CD8-positive, alpha-beta memory T cell (primary cell): ENCODE measurements around the gene DYNLT2B. TPM values are rescaled to one million over a fixed set of nuclear protein-coding genes. Genes with fewer than 3 reads are reported as not detected.

ENCODE experiments used
- CTCF ChIA-PET: fragments of 350-600 bp; sonication (Branson Sonifier 250); formaldehyde crosslinking; loops from one replicate; lab custom pipeline; 2021; ENCODE audit warnings: antibody characterized with exemption; lab: Charles Lee
- POLR2A ChIA-PET: fragments of 350-600 bp; sonication (Branson Sonifier 250); formaldehyde crosslinking; loops from one replicate; lab custom pipeline; 2021; ENCODE audit warnings: antibody characterized with exemption; lab: Charles Lee
- DNase-seq, 5 donors: peaks; one replicate each; pipeline versions ENCODE4 v3.0.0 to v3.0.0-alpha.2; 2020 to 2022; ENCODE audit warnings: mixed read lengths in 1 of 5
- H3K27ac ChIP-seq: one replicate; pipeline ENCODE4 v1.7.0; 2013; ENCODE audit warnings: low read depth, mild to moderate bottlenecking, low read length, moderate library complexity
- H3K27me3 ChIP-seq: 2 replicates; pipeline ENCODE4 v1.7.0; 2013; ENCODE audit warnings: low read length, mild to moderate bottlenecking; ENCODE audit not compliant: insufficient read depth, poor library complexity, severe bottlenecking
- H3K36me3 ChIP-seq: 2 replicates; pipeline ENCODE4 v1.7.0; 2013; ENCODE audit warnings: mild to moderate bottlenecking, low read length, moderate library complexity; ENCODE audit not compliant: insufficient read depth
- H3K4me1 ChIP-seq: 2 replicates; pipeline ENCODE4 v1.7.0; 2013; ENCODE audit warnings: mild to moderate bottlenecking, low read length, moderate library complexity; ENCODE audit not compliant: insufficient read depth
- H3K4me3 ChIP-seq: 2 replicates; pipeline ENCODE4 v1.7.0; 2013; ENCODE audit warnings: mild to moderate bottlenecking, low read length
- H3K9me3 ChIP-seq: 2 replicates; pipeline ENCODE4 v1.7.0; 2013; ENCODE audit warnings: mild to moderate bottlenecking, low read length
- H3K27ac Mint-ChIP-seq, 8 donors: one replicate each; pipeline ENCODE4 v1.8.0; 2020 to 2021; ENCODE audit warnings: mixed read lengths in 8 of 8, mild to moderate bottlenecking in 6 of 8, inconsistent platforms in 3 of 8, moderate library complexity in 3 of 8
- H3K27me3 Mint-ChIP-seq, 2 donors: one replicate each; pipeline ENCODE4 v1.8.0; 2020 to 2021; ENCODE audit warnings: mixed read lengths in 2 of 2, mild to moderate bottlenecking in 1 of 2, moderate library complexity in 1 of 2
- H3K36me3 Mint-ChIP-seq, 3 donors: one replicate each; pipeline ENCODE4 v1.8.0; 2020 to 2021; ENCODE audit warnings: mixed read lengths in 3 of 3, inconsistent platforms in 1 of 3, mild to moderate bottlenecking in 1 of 3
- H3K4me1 Mint-ChIP-seq, 3 donors: one replicate each; pipeline ENCODE4 v1.8.0; 2020 to 2021; ENCODE audit warnings: mixed read lengths in 3 of 3, inconsistent platforms in 1 of 3, mild to moderate bottlenecking in 1 of 3
- H3K4me3 Mint-ChIP-seq, 7 donors: one replicate each; pipeline ENCODE4 v1.8.0; 2020 to 2021; ENCODE audit warnings: mixed read lengths in 7 of 7, mild to moderate bottlenecking in 6 of 7, moderate library complexity in 4 of 7, inconsistent platforms in 2 of 7
- H3K9me3 Mint-ChIP-seq, 5 donors: one replicate each; pipeline ENCODE4 v1.8.0; 2020 to 2022; ENCODE audit warnings: mixed read lengths in 5 of 5, mild to moderate bottlenecking in 3 of 5, moderate library complexity in 2 of 5, inconsistent platforms in 1 of 5
- polyA plus RNA-seq: library from polyadenylated mRNA; unstranded; fragments of 300-500 nt; fragmentation: Illumina TruSeq; gene quantifications from one replicate; pipeline ENCODE4 v1.2.3, GENCODE V29; 2021
- total RNA-seq, 2 experiments: library from RNA; stranded (reverse); gene quantifications; one replicate each; pipeline ENCODE4 v1.2.3, GENCODE V29; 2021

The DYNLT2B gene
- total and polyA plus RNA-seq, 3 experiments from 2014 or later = 8.6 to 10.9 (median 10.7) TPM

DNA sequence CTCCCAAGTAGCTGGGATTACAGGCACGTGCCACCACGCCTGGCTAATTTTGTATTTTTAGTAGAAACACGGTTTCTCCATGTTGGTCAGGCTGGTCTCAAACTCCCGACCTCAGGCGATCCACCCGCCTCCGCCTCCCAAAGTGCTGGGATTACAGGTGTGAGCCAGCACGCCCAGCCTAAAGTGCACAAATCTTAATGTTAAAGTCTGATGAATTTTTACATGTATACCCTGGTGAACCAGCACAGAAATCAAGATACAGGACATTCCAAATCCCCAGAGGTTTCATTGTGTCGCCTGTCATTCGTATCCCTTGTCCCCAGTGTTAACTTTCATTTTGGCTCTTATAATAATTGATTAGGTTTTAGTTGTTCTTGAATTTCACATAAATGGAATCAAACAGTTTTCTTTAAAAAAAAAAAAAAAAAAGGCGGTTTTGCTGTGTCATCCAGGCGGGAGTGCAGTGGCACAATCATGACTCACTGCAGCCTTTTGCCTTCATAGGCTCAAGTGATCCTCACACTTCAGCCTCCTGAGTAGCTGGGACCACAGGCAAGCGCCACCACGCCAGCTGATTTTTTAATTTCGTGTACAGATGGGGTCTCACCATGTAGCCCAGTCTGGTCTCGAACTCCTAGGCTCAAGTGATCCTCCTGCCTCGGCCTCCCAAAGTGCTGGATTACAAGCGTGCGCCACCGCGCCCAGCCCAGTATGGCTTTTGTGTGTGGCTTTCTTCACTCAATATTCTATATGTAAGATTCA lies 21.6 kb upstream of the DYNLT2B start:
- Histone ChIP-seq H3K27ac (peak overlapping the region; percentile 38), H3K4me1 (no peaks in the 10 kb centered on the region), H3K9me3 (no peaks in the 10 kb centered on the region), H3K4me3 (no peak overlapping the region), H3K27me3 (no peaks in the 10 kb centered on the region), H3K36me3 (no peaks in the 10 kb centered on the region)
- H3K4me3 Mint-ChIP-seq = no peak overlapping the region
- no peaks in the 10 kb centered on the region for H3K9me3 Mint-ChIP-seq
- CTCF ChIA-PET = no interaction called here
- H3K27ac Mint-ChIP-seq = peak overlapping the region in 1 of 8 donors; percentile 36
- peaks cover 0 to 3% of the 10 kb centered on the region in 2 donors for H3K27me3 Mint-ChIP-seq
- POLR2A ChIA-PET = interaction anchor here (0.7 kb wide), 1 partner anchor 13 kb away, joined by 7 read pairs; no protein-coding TSS in a partner anchor
- peaks cover 0 to 2% (median 0%) of the 10 kb centered on the region in 3 donors for H3K4me1 Mint-ChIP-seq
- H3K36me3 Mint-ChIP-seq = no peaks in the 10 kb centered on the region
- DNase-seq = no peak

DNA sequence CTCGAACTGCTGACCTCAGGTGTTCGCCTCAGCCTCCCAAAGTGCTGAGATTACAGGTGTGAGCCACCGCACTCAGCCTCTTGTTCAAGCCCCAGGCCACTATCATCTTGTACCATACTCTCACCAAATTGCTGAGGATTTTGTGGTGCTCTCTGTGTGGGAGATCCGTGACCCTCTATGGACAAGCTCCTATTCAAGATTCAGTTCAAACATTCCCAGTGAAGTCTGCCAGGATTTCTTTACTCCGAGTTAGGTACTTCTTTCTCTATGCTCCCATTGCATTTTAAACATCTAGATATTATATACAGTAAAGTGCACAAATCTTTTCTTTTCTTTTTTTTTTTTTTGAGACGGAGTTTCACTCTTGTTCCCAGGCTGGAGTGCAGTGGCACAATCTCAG lies 21.0 kb upstream of the DYNLT2B start:
- Mint-ChIP-seq H3K36me3 (no peaks in the 10 kb centered on the region), H3K27me3 (peaks cover 0 to 1% of the 10 kb centered on the region in 2 donors), H3K9me3 (no peaks in the 10 kb centered on the region), H3K27ac (no peak overlapping the region), H3K4me3 (no peak overlapping the region), H3K4me1 (no peaks in the 10 kb centered on the region)
- ChIA-PET POLR2A (no interaction called here), CTCF (interaction anchor here (0.7 kb wide), 1 partner anchor 469 kb away, joined by 3 read pairs; no protein-coding TSS in a partner anchor)
- H3K4me3 ChIP-seq = no peak overlapping the region
- no peak for DNase-seq
- no peaks in the 10 kb centered on the region for H3K27me3 ChIP-seq
- no peaks in the 10 kb centered on the region for H3K4me1 ChIP-seq
- H3K36me3 ChIP-seq = no peaks in the 10 kb centered on the region
- no peaks in the 10 kb centered on the region for H3K9me3 ChIP-seq
- peak overlapping the region; percentile 88 for H3K27ac ChIP-seq

DNA sequence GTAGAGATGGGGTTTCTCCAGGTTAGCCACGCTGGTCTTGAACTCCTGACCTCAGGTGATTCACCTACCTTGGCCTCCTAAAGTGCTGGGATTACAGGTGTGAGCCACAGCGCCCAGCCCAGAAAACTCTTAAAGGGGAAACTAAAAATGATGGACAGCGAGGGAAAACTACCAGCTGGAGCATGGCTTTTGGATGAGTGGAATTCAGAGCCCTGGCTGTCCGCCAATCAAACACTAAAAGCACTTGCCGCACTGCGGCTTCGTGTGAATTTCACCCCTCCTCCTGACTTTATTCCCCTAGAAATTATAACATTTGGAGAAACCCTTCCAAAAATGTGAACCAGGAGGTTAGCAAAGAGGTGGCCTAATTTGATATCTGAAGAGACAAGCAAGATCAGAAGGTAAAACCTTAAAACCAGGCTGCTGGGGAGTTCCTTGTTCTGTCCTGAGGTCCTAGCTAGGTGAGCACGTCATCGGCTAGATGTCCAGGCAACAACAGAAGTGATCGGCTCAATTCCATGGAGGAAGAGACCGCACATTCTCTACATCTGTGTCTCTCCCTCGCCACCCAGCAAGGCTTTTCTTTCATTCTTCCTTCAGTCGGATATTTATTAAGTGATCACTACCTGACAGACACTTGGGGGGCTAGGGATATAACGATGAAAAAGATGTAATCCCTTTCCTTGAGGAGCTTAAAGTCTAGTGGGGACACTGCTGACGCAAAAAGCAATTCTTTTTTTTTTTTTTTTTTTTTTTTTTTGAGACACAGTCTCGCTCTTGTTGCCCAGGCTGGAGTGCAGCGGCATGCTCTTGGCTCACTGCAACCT lies 18.5 kb upstream of the DYNLT2B start:
- POLR2A ChIA-PET = interaction anchor here (0.6 kb wide), 1 partner anchor 72 kb away, joined by 3 read pairs; no protein-coding TSS in a partner anchor
- Histone ChIP-seq H3K4me1 (no peaks in the 10 kb centered on the region), H3K27ac (peak overlapping the region; percentile 88), H3K36me3 (no peaks in the 10 kb centered on the region), H3K4me3 (no peak overlapping the region), H3K27me3 (no peaks in the 10 kb centered on the region), H3K9me3 (no peaks in the 10 kb centered on the region)
- H3K4me1 Mint-ChIP-seq = no peaks in the 10 kb centered on the region
- CTCF ChIA-PET = no interaction called here
- DNase-seq = no peak
- H3K27ac Mint-ChIP-seq = no peak overlapping the region
- peaks cover 0 to 3% of the 10 kb centered on the region in 2 donors for H3K27me3 Mint-ChIP-seq
- no peaks in the 10 kb centered on the region for H3K36me3 Mint-ChIP-seq
- no peaks in the 10 kb centered on the region for H3K9me3 Mint-ChIP-seq
- H3K4me3 Mint-ChIP-seq = no peak overlapping the region

DNA sequence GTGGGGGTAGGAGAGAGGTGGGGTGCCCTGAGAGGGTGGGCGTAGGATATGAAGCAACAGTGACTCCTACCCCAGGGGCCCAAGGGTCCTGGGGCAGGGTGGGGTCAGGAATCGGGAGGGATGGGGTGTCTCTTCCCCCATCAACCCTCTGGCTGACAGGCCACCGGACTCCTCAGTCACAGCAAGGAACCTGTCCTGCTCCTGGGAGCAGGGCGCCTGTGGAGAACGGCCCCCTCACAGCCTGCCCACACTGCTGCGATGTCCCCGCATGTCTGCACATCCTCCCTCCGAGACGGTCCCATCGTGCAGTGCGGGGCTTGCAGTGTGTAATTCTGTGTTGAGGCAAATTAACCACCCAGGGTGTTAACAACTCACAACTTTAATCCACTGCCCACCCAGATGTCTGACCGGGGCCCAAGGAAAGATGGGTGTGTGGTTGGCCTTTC lies 17.5 kb upstream of the DYNLT2B start:
- H3K27me3 Mint-ChIP-seq = peaks cover under 1 to 3% of the 10 kb centered on the region in 2 donors
- ChIA-PET CTCF (no interaction called here), POLR2A (no interaction called here)
- no peak for DNase-seq
- no peaks in the 10 kb centered on the region for H3K9me3 Mint-ChIP-seq
- no peak overlapping the region for H3K27ac Mint-ChIP-seq
- H3K4me3 Mint-ChIP-seq = no peak overlapping the region
- no peaks in the 10 kb centered on the region for H3K9me3 ChIP-seq
- H3K27ac ChIP-seq = no peak overlapping the region
- no peaks in the 10 kb centered on the region for H3K36me3 ChIP-seq
- H3K27me3 ChIP-seq = no peaks in the 10 kb centered on the region
- H3K4me1 ChIP-seq = no peaks in the 10 kb centered on the region
- H3K36me3 Mint-ChIP-seq = no peaks in the 10 kb centered on the region
- H3K4me3 ChIP-seq = no peak overlapping the region
- H3K4me1 Mint-ChIP-seq = no peaks in the 10 kb centered on the region

DNA sequence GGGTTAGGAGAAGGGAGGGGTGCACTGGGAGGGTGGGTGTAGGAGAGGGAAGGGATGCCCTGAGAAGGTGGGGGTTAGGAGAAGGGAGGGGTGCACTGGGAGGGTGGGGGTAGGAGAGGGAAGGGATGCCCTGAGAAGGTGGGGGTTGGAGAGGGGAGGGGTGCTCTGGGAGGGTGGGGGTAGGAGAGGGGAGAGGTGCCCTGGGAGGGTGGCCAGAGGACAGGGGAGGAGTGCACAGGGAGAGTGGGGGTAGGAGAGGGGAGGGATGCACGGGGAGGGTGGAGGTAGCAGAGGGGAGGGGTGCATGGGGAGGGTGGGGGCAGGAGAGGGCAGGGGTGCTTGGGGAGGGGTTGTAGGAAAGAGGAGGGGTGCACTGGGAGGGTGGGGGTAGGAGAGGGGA lies 16.9 kb upstream of the DYNLT2B start:
- CTCF ChIA-PET = no interaction called here
- H3K27me3 ChIP-seq = no peaks in the 10 kb centered on the region

DNA sequence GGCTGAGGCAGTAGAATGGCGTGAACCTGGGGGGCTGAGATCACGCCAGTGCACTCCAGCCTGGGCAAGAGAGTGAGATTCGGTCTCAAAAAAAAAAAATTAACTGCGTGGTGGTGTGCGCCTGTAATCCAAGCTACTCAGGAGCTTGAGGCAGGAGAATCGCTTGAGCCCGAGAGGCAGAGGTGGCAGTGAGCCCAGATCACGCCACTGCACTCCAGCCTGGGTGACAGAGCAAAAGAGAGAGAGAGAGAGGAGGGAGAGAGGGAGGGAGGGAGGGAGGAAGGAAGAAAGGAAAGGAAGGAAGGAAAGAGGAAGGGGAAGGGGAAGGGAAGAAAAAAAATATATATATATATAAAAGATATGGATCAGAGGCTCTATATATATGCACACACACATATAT lies 14.1 kb upstream of the DYNLT2B start:
- no peaks in the 10 kb centered on the region for H3K4me1 Mint-ChIP-seq
- H3K27ac Mint-ChIP-seq = no peak overlapping the region
- POLR2A ChIA-PET = no interaction called here
- H3K9me3 ChIP-seq = no peaks in the 10 kb centered on the region
- H3K4me3 ChIP-seq = no peak overlapping the region
- H3K36me3 Mint-ChIP-seq = no peaks in the 10 kb centered on the region
- no peaks in the 10 kb centered on the region for H3K9me3 Mint-ChIP-seq
- no peaks in the 10 kb centered on the region for H3K36me3 ChIP-seq
- H3K4me1 ChIP-seq = no peaks in the 10 kb centered on the region
- no peak overlapping the region for H3K4me3 Mint-ChIP-seq
- H3K27me3 Mint-ChIP-seq = peaks cover 6 to 9% of the 10 kb centered on the region in 2 donors
- DNase-seq = no peak
- H3K27me3 ChIP-seq = no peaks in the 10 kb centered on the region
- CTCF ChIA-PET = no interaction called here
- H3K27ac ChIP-seq = no peak overlapping the region

More for the DNA sequence above, 16.9 kb upstream of the DYNLT2B start:
- no peak overlapping the region for H3K4me3 ChIP-seq
- Mint-ChIP-seq H3K4me1 (no peaks in the 10 kb centered on the region), H3K4me3 (no peak overlapping the region), H3K36me3 (no peaks in the 10 kb centered on the region), H3K27me3 (peaks cover 6 to 8% of the 10 kb centered on the region in 2 donors), H3K27ac (no peak overlapping the region), H3K9me3 (no peaks in the 10 kb centered on the region)
- no peaks in the 10 kb centered on the region for H3K36me3 ChIP-seq
- no peaks in the 10 kb centered on the region for H3K9me3 ChIP-seq
- POLR2A ChIA-PET = no interaction called here
- no peaks in the 10 kb centered on the region for H3K4me1 ChIP-seq
- DNase-seq = no peak
- H3K27ac ChIP-seq = no peak overlapping the region

DNA sequence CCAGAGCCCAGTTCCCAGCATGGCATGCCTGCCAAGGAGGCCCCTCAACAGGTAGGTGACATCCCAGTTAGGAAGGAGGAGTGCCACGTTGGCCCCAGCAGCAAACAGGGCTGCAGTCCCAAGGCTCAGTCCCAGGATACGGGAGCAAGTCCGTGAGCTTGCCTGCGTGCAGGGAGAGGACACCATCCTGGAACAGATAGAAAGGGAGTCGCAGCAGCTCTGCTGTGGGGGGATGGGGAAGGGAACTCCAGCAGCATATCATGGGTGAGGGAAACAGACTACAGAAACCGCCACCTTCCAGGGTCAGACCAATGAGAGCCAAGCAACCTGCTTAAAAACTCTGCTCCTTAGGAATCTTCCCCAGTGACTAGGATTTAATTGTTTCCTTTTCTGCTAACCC lies 9.4 kb upstream of the DYNLT2B start:
- POLR2A ChIA-PET = no interaction called here

DNA sequence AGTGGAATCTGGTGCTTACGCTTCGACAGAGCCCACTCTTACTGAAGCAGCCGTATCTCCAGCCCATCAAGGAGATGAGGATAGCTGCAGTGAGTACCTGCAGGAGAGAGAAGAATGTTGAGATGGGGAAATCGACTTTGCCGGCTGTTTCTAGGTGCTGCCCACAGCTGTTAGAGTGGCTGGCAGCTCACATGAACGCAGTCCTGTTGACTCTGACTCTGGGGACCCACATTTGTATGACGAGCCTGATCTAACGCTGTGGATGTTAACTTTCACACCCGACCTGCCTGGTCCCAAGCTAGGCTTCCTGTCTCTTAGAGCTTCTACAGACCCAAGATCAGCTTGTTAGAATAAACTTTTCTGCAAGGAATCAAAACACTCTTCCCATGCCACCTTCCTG lies 8.9 kb upstream of the DYNLT2B start:
- POLR2A ChIA-PET = no interaction called here
- Mint-ChIP-seq H3K27me3 (peaks cover 6 to 9% of the 10 kb centered on the region in 2 donors), H3K4me3 (no peak overlapping the region), H3K9me3 (no peaks in the 10 kb centered on the region), H3K36me3 (no peaks in the 10 kb centered on the region), H3K27ac (no peak overlapping the region), H3K4me1 (no peaks in the 10 kb centered on the region)
- no peak overlapping the region for H3K4me3 ChIP-seq
- H3K27ac ChIP-seq = no peak overlapping the region
- H3K27me3 ChIP-seq = no peaks in the 10 kb centered on the region
- no peak for DNase-seq
- H3K4me1 ChIP-seq = no peaks in the 10 kb centered on the region
- no peaks in the 10 kb centered on the region for H3K9me3 ChIP-seq
- CTCF ChIA-PET = no interaction called here
- no peaks in the 10 kb centered on the region for H3K36me3 ChIP-seq

More for the DNA sequence above, 9.4 kb upstream of the DYNLT2B start:
- H3K9me3 ChIP-seq = no peaks in the 10 kb centered on the region
- H3K36me3 Mint-ChIP-seq = no peaks in the 10 kb centered on the region
- peaks cover 6 to 9% of the 10 kb centered on the region in 2 donors for H3K27me3 Mint-ChIP-seq
- CTCF ChIA-PET = no interaction called here
- DNase-seq = no peak
- no peak overlapping the region for H3K4me3 ChIP-seq
- H3K4me1 ChIP-seq = no peaks in the 10 kb centered on the region
- no peaks in the 10 kb centered on the region for H3K9me3 Mint-ChIP-seq
- no peak overlapping the region for H3K27ac Mint-ChIP-seq
- H3K4me1 Mint-ChIP-seq = no peaks in the 10 kb centered on the region
- H3K36me3 ChIP-seq = no peaks in the 10 kb centered on the region
- no peak overlapping the region for H3K4me3 Mint-ChIP-seq
- no peak overlapping the region for H3K27ac ChIP-seq
- H3K27me3 ChIP-seq = no peaks in the 10 kb centered on the region
